Measurements from ENCODE around the gene FLNC. TPM values are rescaled to one million over a fixed set of nuclear protein-coding genes. Genes with fewer than 3 reads are reported as not detected.

Gene FLNC
- total RNA-seq, 2 experiments from 2014 or later: 0.14 to 0.16 TPM

DNA sequence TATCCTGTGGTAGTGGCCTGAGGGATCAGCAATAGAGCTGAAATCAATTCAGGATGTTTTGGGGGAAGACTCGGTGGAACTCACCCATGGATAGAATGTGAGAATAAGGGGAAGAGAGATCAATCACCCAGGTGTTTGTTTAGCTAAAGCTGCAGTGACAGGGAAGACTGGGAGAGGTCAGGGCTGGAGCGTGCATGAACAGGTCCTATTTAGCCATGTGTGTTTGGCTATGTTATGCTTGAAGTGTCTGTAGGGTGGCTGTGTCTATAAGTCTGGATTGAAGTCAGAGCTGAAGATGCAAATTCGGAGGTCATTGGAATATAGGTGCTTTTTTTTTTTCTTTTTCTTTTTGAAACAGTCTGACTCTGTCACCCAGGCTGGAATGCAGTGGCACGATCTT, 37.0 kb downstream of the FLNC start:
- intact Hi-C loops (cut with micrococcal nuclease): no loop called here
- H3K9me3 Mint-ChIP-seq: no peaks in the 10 kb centered on the region
- ATAC-seq: no peak
- H3K27me3 Mint-ChIP-seq: peaks cover 3% of the 10 kb centered on the region
- peaks cover 23% of the 10 kb centered on the region for H3K4me1 Mint-ChIP-seq (ENCODE audit: low read depth)
- no peak for DNase-seq
- no peak overlapping the region for H3K4me3 Mint-ChIP-seq
- ChIA-PET POLR2A (no interaction called here), CTCF (interaction anchor here (3.3 kb wide), 1 partner anchor 16 kb away, joined by 26 read pairs; no protein-coding TSS in a partner anchor)
- H3K36me3 Mint-ChIP-seq (ENCODE audit: low read depth): peaks cover 8% of the 10 kb centered on the region
- TF ChIP-seq, protein P1, sequence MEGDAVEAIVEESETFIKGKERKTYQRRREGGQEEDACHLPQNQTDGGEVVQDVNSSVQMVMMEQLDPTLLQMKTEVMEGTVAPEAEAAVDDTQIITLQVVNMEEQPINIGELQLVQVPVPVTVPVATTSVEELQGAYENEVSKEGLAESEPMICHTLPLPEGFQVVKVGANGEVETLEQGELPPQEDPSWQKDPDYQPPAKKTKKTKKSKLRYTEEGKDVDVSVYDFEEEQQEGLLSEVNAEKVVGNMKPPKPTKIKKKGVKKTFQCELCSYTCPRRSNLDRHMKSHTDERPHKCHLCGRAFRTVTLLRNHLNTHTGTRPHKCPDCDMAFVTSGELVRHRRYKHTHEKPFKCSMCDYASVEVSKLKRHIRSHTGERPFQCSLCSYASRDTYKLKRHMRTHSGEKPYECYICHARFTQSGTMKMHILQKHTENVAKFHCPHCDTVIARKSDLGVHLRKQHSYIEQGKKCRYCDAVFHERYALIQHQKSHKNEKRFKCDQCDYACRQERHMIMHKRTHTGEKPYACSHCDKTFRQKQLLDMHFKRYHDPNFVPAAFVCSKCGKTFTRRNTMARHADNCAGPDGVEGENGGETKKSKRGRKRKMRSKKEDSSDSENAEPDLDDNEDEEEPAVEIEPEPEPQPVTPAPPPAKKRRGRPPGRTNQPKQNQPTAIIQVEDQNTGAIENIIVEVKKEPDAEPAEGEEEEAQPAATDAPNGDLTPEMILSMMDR (IDR thresholded peaks at IDR 0.05): no peak
- no peak overlapping the region for H3K27ac Mint-ChIP-seq

DNA sequence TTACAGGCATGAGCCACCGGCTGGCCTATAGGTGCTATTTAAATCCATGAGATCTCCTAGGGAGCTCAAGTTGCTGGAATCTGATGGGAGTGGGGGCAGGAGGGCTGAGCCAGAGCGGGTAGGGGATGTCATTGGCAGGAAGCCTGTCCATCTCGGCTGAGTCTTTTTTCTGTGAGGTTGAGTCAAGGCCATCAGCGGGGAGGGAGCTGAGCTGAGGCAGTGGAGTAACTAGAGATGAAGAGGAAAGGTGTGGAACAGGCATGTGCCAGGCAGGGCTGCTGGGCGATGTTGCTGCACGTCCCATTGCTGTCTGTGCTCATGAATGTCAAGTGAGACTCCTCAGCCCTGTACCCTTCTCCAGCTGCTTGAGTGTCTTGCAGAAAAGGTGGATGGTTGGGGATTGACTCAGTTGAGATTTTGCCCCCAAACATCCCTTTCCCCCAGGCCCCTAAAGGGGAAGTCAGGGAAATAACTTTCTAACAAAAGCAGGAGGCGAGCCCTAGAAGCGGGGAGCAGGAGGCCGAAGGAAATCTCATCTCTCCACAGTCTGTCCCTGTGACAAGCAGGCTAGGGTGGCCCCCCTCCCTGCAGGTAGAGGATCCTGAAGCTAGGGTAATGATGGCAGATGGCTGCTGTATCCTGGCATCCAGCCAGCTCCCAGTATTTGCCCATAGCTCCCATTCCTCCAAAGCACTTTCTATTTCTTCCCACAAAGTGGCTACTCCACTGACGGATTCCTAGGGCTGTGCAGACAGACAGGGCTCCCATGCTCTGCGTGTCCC, 37.8 kb downstream of the FLNC start:
- intact Hi-C loops (cut with micrococcal nuclease): no loop called here
- Mint-ChIP-seq H3K4me1 (ENCODE audit: low read depth) (peaks cover 20% of the 10 kb centered on the region), H3K27ac (no peak overlapping the region), H3K27me3 (peaks cover 3% of the 10 kb centered on the region), H3K4me3 (peak overlapping the region; percentile 50), H3K9me3 (no peaks in the 10 kb centered on the region), H3K36me3 (ENCODE audit: low read depth) (peaks cover 8% of the 10 kb centered on the region)
- no peak for DNase-seq
- ATAC-seq: no peak
- TF ChIP-seq, protein P1 (IDR thresholded peaks at IDR 0.05): no peak
- ChIA-PET CTCF (interaction anchor here (0.7 to 3.3 kb wide), 4 partner anchors 15 to 224 kb away, joined by 3 to 26 read pairs (median 3); no protein-coding TSS in a partner anchor), POLR2A (interaction anchor here (1.1 to 1.6 kb wide), 3 partner anchors 11 to 459 kb away, joined by 3 to 4 read pairs (median 4); no protein-coding TSS in a partner anchor)

- peaks cover 20% of the 10 kb centered on the region for H3K4me1 Mint-ChIP-seq (ENCODE audit: low read depth)
- H3K9me3 Mint-ChIP-seq: no peaks in the 10 kb centered on the region
Measured at GRCh38 chr7:128868624-128869137, 38.5 kb downstream of the FLNC start.

GRCh38 chr7:128869138-128869943, 39.1 kb downstream of the FLNC start:
- Mint-ChIP-seq H3K4me3 (peak overlapping the region; percentile 50), H3K9me3 (no peaks in the 10 kb centered on the region), H3K27me3 (peaks cover 3% of the 10 kb centered on the region), H3K36me3 (ENCODE audit: low read depth) (peaks cover 8% of the 10 kb centered on the region), H3K27ac (no peak overlapping the region), H3K4me1 (ENCODE audit: low read depth) (peaks cover 16% of the 10 kb centered on the region)
- peak; percentile 52 for DNase-seq
- intact Hi-C loops (cut with micrococcal nuclease): no loop called here
- ATAC-seq: peak; percentile 85
- TF ChIP-seq, protein P1 (IDR thresholded peaks at IDR 0.05): no peak
- POLR2A ChIA-PET: interaction anchor here (0.5 to 1.6 kb wide), 9 partner anchors 12 to 131 kb away, joined by 3 to 4 read pairs (median 3); no protein-coding TSS in a partner anchor
- CTCF ChIA-PET: interaction anchor here (1.0 to 3.3 kb wide), 6 partner anchors 10 to 223 kb away, joined by 3 to 26 read pairs (median 3); no protein-coding TSS in a partner anchor

More at GRCh38 chr7:128868624-128869137, 38.5 kb downstream of the FLNC start:
- intact Hi-C loops (cut with micrococcal nuclease): no loop called here
- TF ChIP-seq, protein P1 (IDR thresholded peaks at IDR 0.05): no peak
- Mint-ChIP-seq H3K27me3 (peaks cover 3% of the 10 kb centered on the region), H3K27ac (no peak overlapping the region), H3K4me3 (peak overlapping the region; percentile 50), H3K36me3 (ENCODE audit: low read depth) (peaks cover 8% of the 10 kb centered on the region)
- CTCF ChIA-PET: interaction anchor here (1.0 to 3.3 kb wide), 5 partner anchors 11 to 223 kb away, joined by 3 to 26 read pairs (median 3); no protein-coding TSS in a partner anchor
- DNase-seq (no peak), ATAC-seq (no peak)
- POLR2A ChIA-PET: interaction anchor here (0.7 to 1.6 kb wide), 7 partner anchors 12 to 460 kb away, joined by 3 to 4 read pairs (median 3); no protein-coding TSS in a partner anchor
